ENCODE measurements around the gene DNASE1L2. TPM values are rescaled to one million over a fixed set of nuclear protein-coding genes. Genes with fewer than 3 reads are reported as not detected.

Gene DNASE1L2
- total RNA-seq, 1 experiment from 2014 or later: 1.9 TPM

DNA sequence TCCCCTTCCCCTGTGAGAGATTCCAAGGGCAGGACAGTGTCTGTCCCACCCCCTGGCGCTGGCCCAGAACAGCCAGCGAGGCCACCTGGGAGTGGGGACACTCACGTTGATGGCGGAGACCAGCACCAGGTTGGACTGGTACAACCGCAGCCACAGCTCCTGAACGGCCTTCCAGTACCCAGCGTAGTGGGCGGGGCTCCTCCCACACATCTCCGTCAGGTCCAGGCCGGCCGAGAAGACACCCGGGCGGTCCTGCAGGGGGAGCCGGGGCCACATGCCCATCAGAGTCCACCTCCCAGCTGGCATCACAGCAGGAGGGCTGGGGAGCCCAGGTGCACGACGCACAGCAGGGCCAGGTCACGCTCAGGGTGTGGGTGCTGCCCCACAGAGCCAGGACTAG is 8.1 kb downstream of the DNASE1L2 start:
- intact Hi-C loops (cut with micrococcal nuclease): no loop called here
- Histone ChIP-seq H3K36me3 (ENCODE audit: control insufficient read depth in 1 of 2, insufficient read depth in 2 of 2, low read length in 2 of 2) (peaks cover 21 to 47% of the 10 kb centered on the region in 2 experiments; a peak in 3 of 4 replicates), H2AFZ (ENCODE audit: low read depth, low read length, poor library complexity, severe bottlenecking) (no peak overlapping the region), H3K9ac (ENCODE audit: low read length) (no peak overlapping the region), H3K9me2 (ENCODE audit: insufficient read depth) (no peaks in the 10 kb centered on the region), H3K79me2 (ENCODE audit: insufficient read depth, low read length) (peaks cover 62% of the 10 kb centered on the region), H3K27me3 (ENCODE audit: insufficient read depth, low read length) (no peaks in the 10 kb centered on the region), H3K9me3 (ENCODE audit: control insufficient read depth in 1 of 2, insufficient read depth in 1 of 2, low read depth in 1 of 2, low read length in 2 of 2) (no peaks in the 10 kb centered on the region), H4K20me1 (ENCODE audit: insufficient read depth) (no peaks in the 10 kb centered on the region), H3K27ac (ENCODE audit: low read depth, low read length) (peak overlapping the region; percentile 25; the same call in 1 of the 2 replicates), H3K4me1 (ENCODE audit: control insufficient read depth in 1 of 2, insufficient read depth in 2 of 2, low read length in 2 of 2) (peaks cover 0 to 13% of the 10 kb centered on the region in 2 experiments; a peak in 2 of 4 replicates), H3K4me3 (replicated peaks in 1 of 2; ENCODE audit: low read depth in 1 of 2, low read length in 2 of 2) (no peak overlapping the region), H3K4me2 (ENCODE audit: low read length) (no peak overlapping the region)
- ATAC-seq: peak; percentile 52
- POLR2A ChIA-PET: no interaction called here
- no peak for DNase-seq (ENCODE audit: low read depth, low spot score)
- TF ChIP-seq CBX3 (IDR thresholded peaks at IDR 0.05; ENCODE audit: low read depth) (no peak), CTCF (IDR thresholded peaks at IDR 0.05 in 2 of 3, conservative IDR thresholded peaks at IDR 0.05 in 1 of 3; ENCODE audit: borderline replicate concordance in 1 of 3, insufficient read depth in 1 of 3, low read depth in 2 of 3, low read length in 2 of 3) (peak in 2 of 3 experiments; percentile 27 to 39; a peak in 4 of 6 replicates), RAD21 (IDR thresholded peaks at IDR 0.05; ENCODE audit: low read depth) (peak; percentile 21; the same call in 1 of the 2 replicates), SIN3A (IDR thresholded peaks at IDR 0.05; ENCODE audit: low read depth) (no peak)
- CTCF ChIA-PET: no interaction called here
- BruUV-seq (replicated peaks): no TSS peak
- RAD21 ChIA-PET (ENCODE audit: low non-redundant PET in 1 of 2, low total read pairs in 2 of 2, uncharacterized antibody in 2 of 2, unreplicated experiment in 2 of 2): no interaction called here

DNA sequence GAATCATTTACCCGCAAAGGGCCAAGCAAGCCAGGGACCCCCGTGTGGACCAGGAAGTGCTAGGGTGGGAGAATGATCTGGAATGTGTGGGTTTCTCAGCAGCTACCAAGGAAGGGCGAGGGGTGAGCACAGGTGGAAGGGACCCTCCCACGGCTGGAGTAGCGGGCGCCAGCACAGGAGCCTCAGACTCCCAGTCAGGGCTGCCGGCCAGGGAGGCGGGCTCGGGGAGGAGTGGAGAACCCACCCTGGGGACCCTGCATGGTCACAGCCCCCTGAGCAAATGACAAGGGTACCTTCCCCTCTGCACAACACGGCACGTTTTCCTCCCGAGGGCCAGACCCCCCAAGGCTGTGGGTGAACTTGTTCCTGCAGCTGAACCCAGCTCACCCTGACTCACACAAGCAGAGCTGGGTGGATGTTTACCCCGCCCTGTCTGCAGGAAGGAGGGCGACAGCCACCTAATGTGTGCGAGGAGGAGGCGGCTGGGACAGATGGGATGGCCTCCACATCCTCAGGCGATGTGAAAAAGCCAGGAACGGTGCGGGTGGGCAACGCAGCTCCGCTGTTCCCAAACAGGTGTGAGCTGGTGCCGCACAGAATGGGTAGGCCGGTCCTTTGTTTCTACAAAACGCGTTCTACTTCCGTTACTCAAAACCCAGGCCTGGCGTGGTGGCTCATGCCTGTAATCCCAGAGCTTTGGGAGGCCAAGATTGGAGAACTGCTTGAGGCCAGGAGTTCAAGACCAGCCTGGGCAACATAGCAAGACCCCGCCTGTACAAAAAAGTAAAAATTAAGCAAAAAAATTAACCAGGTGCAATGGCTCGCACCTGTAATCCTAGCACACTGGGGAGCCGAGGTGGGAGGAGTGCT is 8.9 kb downstream of the DNASE1L2 start:
- intact Hi-C loops (cut with micrococcal nuclease): no loop called here
- POLR2A ChIA-PET: no interaction called here

More for the DNA sequence above, 8.9 kb downstream of the DNASE1L2 start:
- Histone ChIP-seq H3K9me2 (ENCODE audit: insufficient read depth) (no peaks in the 10 kb centered on the region), H3K36me3 (ENCODE audit: control insufficient read depth in 1 of 2, insufficient read depth in 2 of 2, low read length in 2 of 2) (peaks cover 21 to 48% of the 10 kb centered on the region in 2 experiments; a peak in 3 of 4 replicates), H3K27me3 (ENCODE audit: insufficient read depth, low read length) (no peaks in the 10 kb centered on the region), H3K9me3 (ENCODE audit: control insufficient read depth in 1 of 2, insufficient read depth in 1 of 2, low read depth in 1 of 2, low read length in 2 of 2) (no peaks in the 10 kb centered on the region), H3K4me1 (ENCODE audit: control insufficient read depth in 1 of 2, insufficient read depth in 2 of 2, low read length in 2 of 2) (peaks cover 5 to 15% of the 10 kb centered on the region in 2 experiments), H3K27ac (ENCODE audit: low read depth, low read length) (peak overlapping the region; percentile 25; the same call in 1 of the 2 replicates), H3K9ac (ENCODE audit: low read length) (no peak overlapping the region), H3K4me3 (replicated peaks in 1 of 2; ENCODE audit: low read depth in 1 of 2, low read length in 2 of 2) (no peak overlapping the region), H3K79me2 (ENCODE audit: insufficient read depth, low read length) (peaks cover 70% of the 10 kb centered on the region), H3K4me2 (ENCODE audit: low read length) (no peak overlapping the region), H4K20me1 (ENCODE audit: insufficient read depth) (no peaks in the 10 kb centered on the region), H2AFZ (ENCODE audit: low read depth, low read length, poor library complexity, severe bottlenecking) (no peak overlapping the region)
- ATAC-seq (no peak), DNase-seq (ENCODE audit: low read depth, low spot score) (no peak)
- no TSS peak for BruUV-seq (replicated peaks)
- ChIA-PET CTCF (no interaction called here), RAD21 (ENCODE audit: low non-redundant PET in 1 of 2, low total read pairs in 2 of 2, uncharacterized antibody in 2 of 2, unreplicated experiment in 2 of 2) (no interaction called here)
- TF ChIP-seq POLR2AphosphoS5 (IDR thresholded peaks at IDR 0.05; ENCODE audit: low read depth, low read length) (0 out of 2 replicates have a peak, but pooled peaks have one; percentile 1), EZH2phosphoT487 (IDR thresholded peaks at IDR 0.05; ENCODE audit: borderline replicate concordance) (no peak), ZNF274 (IDR thresholded peaks at IDR 0.05; ENCODE audit: low read depth, low read length) (no peak)
- TF ChIP-seq, protein P1, sequence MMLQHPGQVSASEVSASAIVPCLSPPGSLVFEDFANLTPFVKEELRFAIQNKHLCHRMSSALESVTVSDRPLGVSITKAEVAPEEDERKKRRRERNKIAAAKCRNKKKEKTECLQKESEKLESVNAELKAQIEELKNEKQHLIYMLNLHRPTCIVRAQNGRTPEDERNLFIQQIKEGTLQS (IDR thresholded peaks at IDR 0.05): no peak

All from HCT116 (cell line).